ENCODE measurements around the gene FAM13B.
"Not testable (repeated sequence)": the region's sequence is repeated elsewhere in the genome, so short reads cannot be mapped to it uniquely, and the experiment has no call there.

Gene FAM13B

GRCh38 chr5:138032572-138033385 lies at the start of gene FAM13B:
Gene FAM13B (minus strand): TSS chr5:138033079. CDS start chr5:138019111, 13,968 bp downstream.
- DNase-seq, result peak; percentile 51 to 75 (median 63)

DNA sequence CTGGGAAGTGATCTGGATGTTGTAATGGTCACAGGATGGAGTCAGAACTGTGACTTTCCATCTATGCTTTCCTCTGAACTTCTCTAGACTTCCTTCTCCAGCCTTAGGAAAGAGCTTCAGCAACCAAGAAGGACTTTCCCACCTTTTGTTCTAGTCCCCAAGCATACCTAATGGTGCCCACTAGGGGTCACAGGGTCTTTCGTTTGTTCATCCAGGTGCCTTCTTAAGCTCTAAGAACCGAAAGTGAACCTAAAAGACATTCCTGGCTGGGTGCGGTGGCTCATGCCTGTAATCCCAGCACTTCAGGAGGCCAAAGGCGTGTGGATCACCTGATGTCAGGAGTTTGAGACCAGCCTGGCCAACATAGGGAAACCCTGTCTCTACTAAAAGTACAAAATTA lies 49.2 kb upstream of the FAM13B start:
- no peak for DNase-seq

DNA sequence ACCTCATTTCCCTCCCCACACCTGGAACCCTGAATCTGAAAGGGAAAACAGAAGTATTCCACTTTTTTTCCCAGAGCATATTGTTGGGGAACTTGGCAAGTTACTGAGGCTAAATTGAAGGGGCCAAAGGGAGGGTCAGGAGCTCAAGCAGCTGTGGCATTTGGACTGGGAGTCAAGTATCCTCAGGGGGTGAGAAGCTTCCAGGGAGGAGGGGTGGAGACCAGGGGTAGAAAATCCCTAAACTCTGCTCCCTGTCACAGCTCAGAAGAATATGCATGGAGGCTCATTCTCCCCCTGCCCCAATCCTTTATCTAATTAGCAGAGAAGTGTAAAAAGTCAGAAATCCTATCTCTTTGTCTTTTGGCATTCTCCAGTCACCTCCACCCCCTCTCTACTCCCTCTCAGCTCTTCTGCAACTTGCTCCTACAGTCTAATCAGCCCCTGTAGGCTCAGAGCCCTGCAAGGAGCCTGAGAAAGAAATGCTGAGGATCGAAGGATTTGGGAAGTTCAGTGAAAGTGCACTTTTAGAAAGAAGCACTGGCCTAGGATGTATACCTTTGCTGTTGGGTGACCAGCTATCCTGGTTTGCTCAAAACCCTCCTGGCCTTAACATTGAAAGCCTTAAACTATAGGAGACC lies 45.2 kb upstream of the FAM13B start:
- no peak for DNase-seq

GRCh38 chr5:138077064-138077696 lies 44.3 kb upstream of the FAM13B start:
- DNase-seq, result peak in 3 of 4 experiments; percentile 4 to 32 (median 6)

- not testable (repeated sequence) for DNase-seq
These were observed 37.1 kb upstream of the FAM13B start for GRCh38 chr5:138070026-138070425.

DNA sequence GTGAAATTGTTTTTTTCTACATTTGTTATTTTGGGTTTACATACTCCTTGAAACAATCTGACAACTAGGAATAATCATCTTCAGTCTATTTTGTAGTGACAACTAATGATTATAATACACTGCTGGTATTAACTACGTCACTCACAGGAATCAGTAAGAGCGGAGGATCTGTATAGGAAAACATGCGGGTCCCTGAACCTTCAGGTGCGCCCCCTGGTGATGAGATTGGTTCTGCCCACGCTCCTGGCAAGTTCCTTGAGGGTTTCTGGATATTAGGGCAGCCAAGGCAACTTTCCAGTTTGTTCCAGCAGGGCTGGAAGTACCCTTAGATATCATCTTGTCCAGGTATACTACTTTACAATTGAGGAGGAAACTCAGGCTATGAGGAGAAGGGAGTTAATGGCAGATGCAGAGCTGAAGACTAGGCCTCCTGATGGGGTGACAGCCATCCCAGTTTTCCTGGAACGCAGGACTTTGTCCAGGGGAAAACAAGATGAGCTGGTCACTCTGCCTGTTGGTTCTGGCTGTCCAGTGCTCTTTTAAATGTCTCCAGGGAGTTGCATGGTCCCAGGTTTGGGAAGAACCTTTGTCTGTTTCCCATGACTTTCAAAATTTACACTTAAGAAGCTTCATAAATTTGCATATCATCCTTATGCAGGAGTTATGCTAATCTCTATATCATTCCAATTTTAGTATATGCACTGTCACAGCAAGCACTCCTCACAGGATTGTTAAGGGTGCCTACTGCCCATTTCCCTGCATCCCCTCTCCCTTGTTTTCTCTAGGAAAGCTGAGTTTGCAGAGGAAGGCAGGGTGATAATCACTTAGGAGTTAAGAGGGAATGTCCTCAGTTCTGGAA lies 36.1 kb upstream of the FAM13B start:
- DNase-seq, result peak; percentile 25 to 64 (median 49)

DNA sequence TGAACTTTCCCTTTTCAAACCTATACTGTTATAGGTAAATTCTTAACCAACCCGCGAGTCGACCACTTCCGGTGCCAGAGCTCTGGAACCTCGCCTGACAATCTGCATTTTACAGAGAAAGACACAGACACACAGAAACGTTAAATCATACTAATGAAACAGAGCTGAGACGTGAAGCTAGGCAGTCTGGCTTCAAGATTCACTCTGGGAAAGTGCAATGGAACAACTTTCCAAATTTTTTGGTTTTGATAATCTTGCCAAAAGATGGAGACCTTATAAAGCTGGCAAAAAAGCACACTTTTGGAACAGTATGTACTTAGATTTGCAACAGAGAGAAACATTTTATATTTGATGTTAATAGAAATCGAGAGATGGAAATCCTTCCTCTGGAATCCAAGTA lies 35.1 kb upstream of the FAM13B start:
- no peak for DNase-seq

- no peak for DNase-seq
These were observed 32.2 kb upstream of the FAM13B start for GRCh38 chr5:138065102-138065501.

DNA sequence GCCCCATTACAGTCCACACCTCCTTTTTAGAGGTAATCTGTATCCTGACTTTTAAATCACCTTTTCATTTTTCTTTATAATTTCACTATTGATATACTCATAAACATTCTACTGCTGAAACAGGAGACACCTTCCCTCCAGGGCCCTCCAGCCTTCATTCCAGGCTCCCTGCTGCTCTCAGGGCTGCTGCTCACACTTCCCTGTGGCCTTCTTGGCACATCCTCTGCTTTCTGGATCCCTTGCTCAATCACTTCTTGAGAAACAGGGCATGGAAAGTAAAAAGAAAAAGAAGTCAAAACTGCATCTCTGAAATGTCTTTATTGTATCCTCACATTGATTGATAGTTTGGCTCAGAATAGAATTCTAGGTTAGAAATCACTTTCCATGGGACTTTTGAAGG lies 31.6 kb upstream of the FAM13B start:
- no peak for DNase-seq

GRCh38 chr5:138054847-138055558 lies 22.1 kb upstream of the FAM13B start:
- DNase-seq, result no peak

DNA sequence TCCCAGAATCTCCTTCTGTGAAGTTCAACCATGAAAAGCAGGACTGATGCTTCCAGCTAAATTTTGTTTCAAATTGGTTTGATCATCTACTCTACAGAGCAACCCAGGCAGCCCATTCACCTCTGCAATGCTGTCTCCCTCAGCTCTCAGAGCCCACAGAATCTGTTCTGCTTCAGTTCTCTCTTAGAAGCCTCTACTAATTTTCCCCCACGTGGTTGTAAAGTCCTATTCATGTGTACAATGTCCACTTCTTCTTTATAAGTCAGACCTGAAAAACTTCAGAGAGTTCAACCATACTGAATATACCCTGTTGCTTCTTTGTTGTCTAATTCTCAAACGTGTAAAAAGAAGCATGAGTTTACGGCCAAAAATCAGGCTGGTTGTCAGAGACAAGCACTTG lies 21.3 kb upstream of the FAM13B start:
- no peak for DNase-seq

- DNase-seq, result no peak
These were observed 20.7 kb upstream of the FAM13B start for GRCh38 chr5:138053554-138053953.

DNA sequence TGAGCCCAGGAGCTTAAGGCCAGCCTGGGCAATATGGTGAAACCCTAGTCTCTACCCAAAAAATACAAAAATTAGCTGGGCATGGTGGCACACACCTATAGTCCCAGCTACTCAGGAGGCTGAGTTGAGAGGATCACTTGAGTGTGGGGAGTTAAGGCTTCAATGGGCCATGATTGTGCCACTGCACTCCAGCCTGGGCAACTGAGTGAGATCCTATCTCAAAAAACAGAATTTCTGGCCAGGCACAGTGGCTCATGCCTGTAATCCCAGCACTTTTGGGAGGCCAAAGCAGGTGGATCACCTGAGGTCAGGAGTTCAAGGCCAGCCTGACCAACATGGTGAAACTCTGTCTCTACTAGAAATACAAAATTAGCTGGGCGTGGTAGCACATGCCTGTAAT lies 19.8 kb upstream of the FAM13B start:
- not testable (repeated sequence) for DNase-seq

- no peak for DNase-seq
These were observed 18.8 kb upstream of the FAM13B start for GRCh38 chr5:138051441-138052296.

DNA sequence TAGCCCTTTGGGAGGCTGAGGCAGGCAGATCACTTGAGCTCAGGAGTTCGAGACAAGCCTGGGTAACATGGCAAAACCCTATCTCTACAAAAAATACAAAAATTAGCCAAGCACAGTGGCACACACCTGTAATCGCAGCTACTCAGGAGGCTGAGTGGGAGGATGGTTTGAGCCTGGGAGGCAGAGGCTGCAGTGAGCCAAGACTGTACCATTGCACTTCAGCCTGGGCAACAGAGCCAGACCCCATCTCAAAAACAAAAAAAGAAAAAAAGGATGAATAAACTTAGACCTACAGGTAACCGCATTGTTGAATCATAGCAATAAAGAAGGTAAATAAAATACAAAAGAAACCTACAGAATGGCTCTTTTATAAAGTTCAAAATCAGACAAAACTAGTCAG lies 12.4 kb upstream of the FAM13B start:
- DNase-seq, result not testable (repeated sequence)

- no peak for DNase-seq
These were observed 5.9 kb upstream of the FAM13B start for GRCh38 chr5:138038826-138039225.

DNA sequence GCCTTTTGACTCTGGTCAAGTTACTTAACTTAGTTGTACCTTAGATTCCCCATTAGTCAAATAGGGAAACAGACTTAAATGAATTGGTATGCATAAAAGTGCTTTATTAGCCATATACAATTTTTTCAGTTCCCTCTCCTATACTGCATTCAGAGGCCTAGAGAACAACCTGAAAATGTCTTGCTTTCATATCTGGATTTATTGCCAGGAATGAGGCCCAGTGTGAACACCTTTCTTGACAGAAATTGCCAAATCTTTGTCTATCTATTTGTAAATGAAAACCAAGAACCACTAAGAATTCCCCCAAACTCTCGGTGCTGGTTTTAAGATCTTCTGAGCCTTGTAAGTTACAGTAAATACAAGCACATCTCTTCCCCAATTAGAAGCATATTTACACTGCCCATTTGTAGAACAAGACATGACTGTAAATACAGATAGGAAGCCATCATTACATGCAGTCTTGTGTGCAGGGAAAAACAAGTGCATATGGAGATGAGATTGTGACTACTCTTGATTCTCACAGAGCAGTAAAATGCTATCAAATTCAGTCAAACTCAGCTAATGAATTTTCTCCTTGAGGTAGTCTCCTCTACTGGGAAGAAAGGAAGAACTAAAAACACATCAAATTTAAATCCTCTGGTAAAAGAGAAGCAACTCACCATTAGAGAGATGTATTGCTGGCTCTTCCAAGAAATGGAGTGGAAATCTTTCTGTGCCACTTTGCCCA lies 5.2 kb upstream of the FAM13B start:
- no peak for DNase-seq

- no peak for DNase-seq
These were observed 4.4 kb upstream of the FAM13B start for GRCh38 chr5:138037271-138037670.

DNA sequence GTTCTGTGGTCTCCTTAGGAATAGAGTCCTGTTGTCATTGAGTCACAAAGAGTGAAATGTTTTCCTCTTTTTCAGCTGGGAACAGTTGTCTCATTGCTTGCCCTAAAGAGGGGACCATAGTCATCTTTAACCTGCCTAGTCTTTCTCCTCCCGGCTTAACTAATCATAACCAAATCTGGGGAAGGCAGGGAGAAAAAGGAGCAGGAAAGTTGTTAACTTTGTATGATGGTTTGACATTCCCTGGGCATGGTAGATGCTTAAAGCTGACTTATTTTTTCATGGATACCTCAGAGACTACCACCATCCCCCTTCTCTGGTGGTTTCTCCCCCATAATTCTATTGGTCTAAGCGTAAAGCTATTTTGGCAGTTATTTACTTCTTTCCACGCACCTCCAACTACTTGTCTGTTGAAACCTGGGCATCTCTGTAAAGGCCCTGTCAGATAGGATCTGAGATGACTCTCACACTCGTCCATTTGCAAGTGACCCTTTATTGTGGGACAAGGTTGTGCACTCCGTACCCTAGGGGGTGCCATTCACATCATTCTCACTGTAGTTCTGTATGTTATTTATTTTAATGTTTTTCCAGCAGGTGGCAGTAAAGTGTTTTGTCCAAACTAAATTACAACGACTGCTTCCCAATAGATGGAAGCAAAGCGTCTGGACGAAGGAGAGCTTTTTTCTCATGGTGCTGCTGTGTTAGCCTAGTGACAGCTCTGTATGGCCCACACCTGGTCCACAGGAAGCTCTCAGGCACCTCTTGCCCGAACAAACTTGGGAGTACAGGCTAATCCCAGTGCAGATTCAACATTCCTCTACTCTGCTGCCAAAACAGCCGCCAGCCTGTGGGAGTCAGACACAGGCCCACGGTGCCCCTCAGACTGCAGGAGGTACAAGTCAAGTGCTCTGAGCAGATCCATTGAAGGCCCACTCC lies 3.0 kb upstream of the FAM13B start:
- peak; percentile 4 to 32 (median 18) for DNase-seq
